ENCODE measurements around the gene ATOSB.

- TF ChIP-seq CTCF (IDR thresholded peaks at IDR 0.05): no peak
- no peak for TF ChIP-seq POLR2A (IDR thresholded peaks at IDR 0.05)
Measured at GRCh38 chr9:35056571-35057270, 58.9 kb downstream of the ATOSB start.

Measured in breast epithelium (tissue), 3 donors.